Activated CD4-positive, alpha-beta T cell treated with anti-CD3 and anti-CD28 coated beads, Interleukin-2, amount 50 U/mL, for 1 hour (primary cell): ENCODE measurements around the gene ATG101.

Source experiments
- DNase-seq: peaks from one replicate; pipeline ENCODE4 v3.0.0-alpha.2; 2020

ATG101 gene

GRCh38 chr12:52069327-52070184, at the start of gene ATG101:
Gene ATG101, plus strand, starts transcription at chr12:52069978. Its CDS starts 3,673 bp downstream, at chr12:52073651.
- DNase-seq: peak; percentile 80

GRCh38 chr12:52020539-52021336, 49.0 kb upstream of the ATG101 start:
- DNase-seq: peak; percentile 67

- no peak for DNase-seq
Measured at GRCh38 chr12:52022841-52023181, 47.0 kb upstream of the ATG101 start.

DNA sequence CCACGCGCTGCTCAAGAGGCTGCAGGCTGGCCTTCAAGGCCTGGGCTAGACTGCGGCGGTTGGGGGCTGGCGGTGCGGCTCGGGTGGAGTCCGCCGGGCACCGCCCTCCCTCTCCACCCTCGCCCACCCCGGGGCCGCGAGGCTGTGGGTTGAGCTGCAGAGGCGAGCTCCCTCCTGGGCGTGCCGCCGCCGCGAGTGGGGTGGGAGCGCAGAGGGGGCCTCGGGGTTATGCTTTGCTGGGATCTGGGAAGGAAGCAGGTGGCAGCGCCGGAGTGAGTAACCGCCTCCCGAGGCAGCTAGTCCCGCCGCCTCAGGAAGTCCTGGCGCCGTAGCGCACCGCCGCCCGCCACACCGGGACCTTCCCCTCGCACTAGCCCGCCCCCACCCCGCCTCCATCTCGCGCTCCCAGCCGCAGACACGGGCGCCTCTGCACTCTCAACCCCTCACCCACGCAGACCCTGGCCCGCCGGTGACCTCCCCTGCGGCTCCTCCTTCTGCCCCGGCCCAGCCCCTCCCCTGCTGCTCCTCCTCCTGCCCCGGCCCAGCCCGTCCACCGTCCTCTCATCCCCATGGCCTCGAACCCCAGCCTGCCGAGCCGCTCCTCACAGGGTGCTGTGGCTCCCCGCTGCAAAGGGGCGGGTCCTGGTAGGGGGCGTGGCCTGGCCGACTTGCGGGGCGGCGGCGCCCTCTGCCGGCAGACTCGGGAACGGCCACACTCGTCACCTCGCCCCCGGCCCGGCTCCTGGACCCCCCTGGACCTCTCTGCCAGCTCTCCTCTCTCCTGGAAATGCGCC, 46.4 kb upstream of the ATG101 start:
- DNase-seq: peak; percentile 93

DNA sequence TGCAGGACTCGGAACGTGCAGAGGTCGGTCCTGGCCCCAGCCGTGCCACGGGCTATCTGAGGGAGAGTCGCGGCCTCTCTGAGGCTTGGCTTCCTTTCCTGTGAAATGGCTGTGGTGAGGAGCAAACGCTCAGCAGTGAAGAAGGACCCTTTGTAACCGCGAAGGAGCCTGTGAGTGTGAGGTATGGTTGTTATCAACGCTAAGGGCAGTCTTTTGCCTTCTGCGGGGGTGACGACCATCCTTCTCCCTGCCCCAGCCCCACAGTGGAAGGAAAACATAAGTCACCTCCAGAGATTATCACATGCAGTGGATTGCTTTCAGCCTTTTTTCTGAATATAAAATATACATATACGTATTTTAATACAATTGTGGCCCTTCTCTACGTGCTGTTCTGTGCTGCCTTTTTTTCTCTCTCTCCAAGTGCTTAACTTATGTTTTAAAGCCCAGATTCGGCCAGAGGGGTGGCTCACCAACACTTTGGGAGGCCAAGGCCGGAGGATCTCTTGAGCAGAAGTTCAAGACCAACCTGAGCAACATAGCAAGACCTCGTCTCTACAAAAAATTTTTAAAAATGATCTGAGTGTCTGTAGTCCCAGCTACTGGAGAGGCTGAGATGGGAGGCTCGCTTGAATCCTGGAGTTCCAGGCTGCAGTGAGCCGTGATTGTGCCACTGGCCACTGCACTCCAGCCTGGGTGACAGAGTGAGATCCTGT, 45.6 kb upstream of the ATG101 start:
- DNase-seq: no peak

- no peak for DNase-seq
Measured at GRCh38 chr12:52024845-52025230, 44.9 kb upstream of the ATG101 start.

- DNase-seq: no peak
Measured at GRCh38 chr12:52026263-52026662, 43.5 kb upstream of the ATG101 start.

DNA sequence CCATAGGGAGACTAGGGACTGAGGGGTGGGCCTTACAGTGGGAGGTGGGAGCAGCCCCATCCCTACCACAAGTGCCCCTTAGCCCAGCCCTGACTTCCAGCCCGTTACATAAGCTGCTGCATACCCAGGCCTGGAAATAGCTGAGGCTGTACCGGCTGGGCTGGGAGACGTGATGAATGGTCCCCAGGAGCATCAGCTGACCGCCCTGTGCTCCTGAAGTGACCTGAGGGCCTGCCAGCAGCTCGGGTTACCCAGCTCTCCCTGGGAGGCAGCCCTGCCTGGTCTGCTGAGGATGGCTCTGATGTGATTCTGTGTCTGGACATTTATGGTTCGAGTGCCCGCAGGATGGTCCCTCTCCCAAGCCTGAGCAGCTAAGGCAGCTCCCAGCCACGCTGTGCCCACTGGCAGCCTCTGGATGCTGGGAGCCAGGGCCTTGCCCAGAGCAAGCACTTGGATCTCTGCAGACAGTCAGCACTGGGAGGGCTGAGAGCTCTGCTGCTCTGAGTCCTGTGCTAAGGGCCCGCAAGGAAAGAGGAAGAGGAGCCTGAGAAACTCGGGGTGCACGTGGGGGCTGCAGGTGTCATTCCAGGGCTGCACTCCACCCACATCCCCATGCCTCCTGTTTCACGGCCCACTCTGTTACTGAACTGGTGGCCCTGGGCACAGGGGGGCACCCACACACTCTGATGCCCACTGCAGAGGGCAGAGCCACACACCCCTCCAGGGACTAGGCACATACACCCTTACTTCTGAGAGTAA, 42.5 kb upstream of the ATG101 start:
- no peak for DNase-seq

- no peak for DNase-seq
Measured at GRCh38 chr12:52029685-52030084, 40.1 kb upstream of the ATG101 start.

DNA sequence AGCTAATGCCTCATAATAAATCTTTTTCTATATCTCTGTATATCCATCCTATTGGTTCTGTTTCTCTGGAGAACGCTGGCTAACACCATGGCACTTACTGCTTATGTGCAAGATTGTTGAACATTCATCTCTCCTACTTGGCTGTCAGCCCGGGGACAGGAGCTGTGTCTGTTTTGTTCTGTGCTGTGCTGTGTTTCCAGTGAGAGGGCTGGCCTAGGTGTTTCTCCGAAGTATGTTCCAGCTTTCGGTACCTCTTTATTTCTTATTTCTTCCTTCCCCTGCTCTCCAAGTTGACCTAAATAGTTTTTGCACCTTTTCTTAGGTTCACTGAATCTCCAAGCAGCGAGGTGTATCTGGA, 37.4 kb upstream of the ATG101 start:
- DNase-seq: no peak

DNA sequence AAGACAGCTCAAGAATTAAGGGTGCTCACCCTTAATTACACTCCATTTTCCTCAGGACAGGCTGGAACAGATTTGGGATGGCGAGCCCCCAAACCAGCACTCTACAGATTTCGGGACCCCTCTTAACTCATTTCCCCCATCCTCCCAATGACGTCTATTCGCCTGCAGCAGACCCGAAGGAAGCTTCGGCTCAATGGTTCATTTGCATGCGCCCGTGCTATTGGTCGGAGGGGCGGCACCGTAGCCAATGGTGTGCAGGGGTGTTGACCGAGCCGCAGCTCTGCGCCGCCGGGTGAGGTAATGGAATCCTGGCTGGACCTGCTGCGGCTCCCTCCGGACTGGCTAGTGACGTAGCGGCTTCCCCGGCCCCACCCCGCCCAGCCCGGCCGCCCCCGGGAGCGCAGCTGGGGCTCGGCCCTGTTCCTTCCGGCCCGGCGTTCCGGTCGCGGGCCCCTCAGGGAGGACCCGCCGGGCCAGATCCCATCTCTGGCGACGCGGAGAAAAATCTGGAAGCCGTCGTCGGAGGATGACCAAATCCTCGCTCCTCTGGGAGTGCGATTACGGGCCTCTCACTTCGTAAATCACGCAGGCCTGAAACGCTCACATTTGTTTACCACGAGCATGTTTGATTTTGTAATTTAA, 36.9 kb upstream of the ATG101 start:
- peak; percentile 87 for DNase-seq

DNA sequence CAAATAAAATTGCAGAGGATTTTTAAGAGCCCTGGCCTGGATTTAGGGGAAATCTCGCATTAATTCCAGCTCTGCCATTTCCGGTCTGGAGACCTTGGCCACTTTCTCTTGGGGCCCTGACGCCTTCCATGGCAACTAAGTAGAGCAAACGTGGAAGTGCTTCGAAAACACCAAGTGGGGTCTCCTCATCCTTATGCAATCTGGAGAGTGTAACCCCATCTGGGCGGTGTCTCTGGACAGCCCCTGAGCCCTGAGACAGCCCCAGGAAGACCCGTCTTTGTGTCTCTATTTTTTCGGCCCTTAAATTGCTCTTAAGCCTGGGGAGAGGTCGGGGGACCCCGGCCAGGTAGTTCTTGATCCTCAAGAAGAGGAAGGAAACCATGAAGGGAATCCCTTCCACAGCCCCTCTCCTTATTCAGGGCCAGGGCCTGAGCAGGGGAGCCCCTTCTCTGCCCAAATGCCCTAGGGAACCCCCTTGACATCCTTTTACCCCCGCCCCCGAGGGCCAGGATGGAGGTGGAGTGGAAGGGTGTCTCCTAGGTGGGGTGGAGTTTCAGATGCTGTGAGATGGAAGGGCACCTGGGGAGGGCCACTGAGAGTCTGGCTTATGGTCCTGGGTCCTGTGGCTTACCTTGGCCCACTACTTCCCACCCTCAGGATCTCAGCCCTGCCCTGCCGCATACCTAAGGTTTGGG, 36.2 kb upstream of the ATG101 start:
- no peak for DNase-seq

GRCh38 chr12:52035190-52035589, 34.6 kb upstream of the ATG101 start:
- no peak for DNase-seq

DNA sequence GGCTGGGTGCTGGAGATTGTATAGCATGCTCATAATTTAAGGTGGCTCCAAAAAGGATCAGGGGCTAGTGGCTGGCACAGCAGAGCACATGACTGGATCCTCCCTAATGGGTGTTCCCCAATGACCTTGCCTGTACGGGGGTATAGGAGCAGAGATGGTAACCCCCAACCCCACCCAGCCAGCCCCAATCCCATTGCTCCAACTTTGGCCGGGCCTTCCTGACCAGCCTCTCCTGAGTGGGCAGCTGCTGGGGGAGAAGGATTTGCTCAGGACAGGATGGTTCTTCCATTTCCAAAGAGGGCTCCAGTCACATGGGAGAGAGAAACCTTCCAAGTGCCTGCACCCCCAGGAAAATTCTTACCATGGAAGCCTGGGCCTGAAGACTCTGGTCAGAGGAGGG, 33.9 kb upstream of the ATG101 start:
- DNase-seq: no peak

- peak; percentile 91 for DNase-seq
Measured at GRCh38 chr12:52036587-52037171, 33.1 kb upstream of the ATG101 start.

DNA sequence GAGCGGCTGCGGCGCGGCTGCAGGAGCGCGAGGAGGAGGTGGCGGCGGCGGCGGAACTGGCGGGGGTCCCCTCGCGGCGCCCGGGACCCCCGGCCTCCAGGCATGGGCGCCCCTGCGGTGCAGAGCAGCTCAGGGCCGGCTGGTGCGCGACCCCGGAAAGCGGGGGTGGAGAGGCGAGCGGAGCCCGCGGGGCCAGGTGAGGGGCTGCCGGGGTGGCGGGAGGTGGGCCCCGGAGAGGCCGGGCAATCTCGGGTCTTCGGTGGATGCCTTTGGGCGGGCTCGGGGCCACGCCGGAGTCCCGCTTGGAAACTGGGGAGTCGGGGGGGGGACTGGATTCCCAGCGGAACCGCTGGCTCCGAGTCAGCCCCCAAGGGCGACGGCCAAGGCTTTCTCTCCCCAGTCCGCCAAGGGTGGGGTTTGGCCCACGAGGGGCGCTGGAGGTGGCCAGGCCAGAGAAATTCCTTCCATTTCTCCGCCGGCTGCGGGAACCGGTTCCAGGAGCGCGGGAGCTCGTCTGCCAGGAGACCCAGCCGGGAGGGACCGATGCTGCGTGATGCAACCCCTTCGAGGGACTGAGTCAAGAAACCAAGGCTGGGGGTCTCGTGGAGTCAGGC, 32.4 kb upstream of the ATG101 start:
- DNase-seq: no peak

GRCh38 chr12:52038447-52038846, 31.3 kb upstream of the ATG101 start:
- no peak for DNase-seq

DNA sequence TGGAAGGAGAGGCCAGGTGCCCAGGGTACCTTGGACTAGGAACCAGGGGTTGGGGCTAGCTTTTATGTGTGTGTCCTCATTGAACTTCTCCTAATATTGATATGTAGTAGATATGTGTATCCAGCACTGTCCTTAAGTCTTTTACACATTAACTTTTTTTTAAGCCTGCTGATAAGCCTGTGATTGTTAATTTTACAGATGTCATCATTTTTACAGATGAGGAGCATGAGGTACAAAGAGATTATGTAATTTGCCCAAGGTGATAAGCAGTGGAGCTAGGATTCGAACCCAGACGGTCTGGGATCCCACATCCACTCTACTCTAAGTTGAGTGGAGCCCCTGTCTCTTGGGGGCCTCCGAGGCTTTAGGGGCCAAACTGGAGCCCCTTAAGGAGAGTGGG, 28.7 kb upstream of the ATG101 start:
- no peak for DNase-seq

DNA sequence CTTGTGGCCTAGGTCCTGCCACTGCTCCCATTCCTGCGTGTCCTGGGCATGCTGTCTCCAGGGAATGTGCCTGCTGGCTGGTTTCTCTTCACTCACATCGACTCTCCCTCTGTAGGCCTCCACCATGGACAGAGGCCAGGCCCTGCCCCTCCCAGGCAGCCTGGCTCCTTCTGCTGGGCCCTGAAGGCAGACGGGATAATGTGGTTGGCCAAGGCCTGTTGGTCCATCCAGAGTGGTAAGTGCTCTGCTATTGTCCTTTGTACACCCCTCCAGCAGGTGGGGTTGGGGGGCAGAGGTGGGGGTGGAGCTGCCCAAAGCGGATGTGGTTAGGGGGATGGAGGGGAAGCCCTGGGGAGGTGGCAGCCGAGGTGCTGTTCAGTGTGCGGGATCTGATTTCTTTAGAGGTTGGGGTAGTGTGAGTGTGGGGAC, 28.1 kb upstream of the ATG101 start:
- DNase-seq: peak; percentile 41
